ENCODE results near the gene SERP1. TPM values are rescaled to one million over a fixed set of nuclear protein-coding genes. Genes with fewer than 3 reads are reported as not detected.
A peak's percentile ranks its signal among the peaks of the same experiment; 100 is the strongest.

Gene SERP1
- total RNA-seq, 1 donor from 2014 or later, result 150 TPM

DNA sequence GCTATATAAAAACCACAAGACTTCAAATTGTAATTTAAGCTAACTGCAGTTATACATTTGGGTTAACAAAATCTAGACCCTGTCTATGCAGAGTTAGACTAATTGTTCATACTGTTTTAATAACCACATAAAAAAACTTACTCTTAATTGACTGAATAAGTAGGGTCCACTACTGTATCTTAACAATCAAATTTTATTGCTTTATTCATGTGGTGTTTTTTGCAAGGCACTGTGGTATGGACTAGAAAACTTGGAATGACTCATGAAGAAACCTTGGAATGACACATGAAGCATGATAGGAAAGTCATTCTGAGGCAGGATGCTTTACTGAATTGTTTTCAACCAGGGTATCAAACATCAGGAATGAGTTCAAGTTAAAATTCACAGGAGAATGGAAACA is 2.3 kb downstream of the SERP1 start:
- Histone ChIP-seq H3K4me3 (peak overlapping the region; percentile 84), H3K36me3 (peaks cover 27% of the 10 kb centered on the region), H3K27me3 (ENCODE audit: low read depth) (no peaks in the 10 kb centered on the region), H3K9me3 (no peaks in the 10 kb centered on the region), H3K4me1 (peaks cover 54% of the 10 kb centered on the region), H3K27ac (no peak overlapping the region)
- intact Hi-C loops (cut with DNase I), result no loop called here
- TF ChIP-seq, protein P1, sequence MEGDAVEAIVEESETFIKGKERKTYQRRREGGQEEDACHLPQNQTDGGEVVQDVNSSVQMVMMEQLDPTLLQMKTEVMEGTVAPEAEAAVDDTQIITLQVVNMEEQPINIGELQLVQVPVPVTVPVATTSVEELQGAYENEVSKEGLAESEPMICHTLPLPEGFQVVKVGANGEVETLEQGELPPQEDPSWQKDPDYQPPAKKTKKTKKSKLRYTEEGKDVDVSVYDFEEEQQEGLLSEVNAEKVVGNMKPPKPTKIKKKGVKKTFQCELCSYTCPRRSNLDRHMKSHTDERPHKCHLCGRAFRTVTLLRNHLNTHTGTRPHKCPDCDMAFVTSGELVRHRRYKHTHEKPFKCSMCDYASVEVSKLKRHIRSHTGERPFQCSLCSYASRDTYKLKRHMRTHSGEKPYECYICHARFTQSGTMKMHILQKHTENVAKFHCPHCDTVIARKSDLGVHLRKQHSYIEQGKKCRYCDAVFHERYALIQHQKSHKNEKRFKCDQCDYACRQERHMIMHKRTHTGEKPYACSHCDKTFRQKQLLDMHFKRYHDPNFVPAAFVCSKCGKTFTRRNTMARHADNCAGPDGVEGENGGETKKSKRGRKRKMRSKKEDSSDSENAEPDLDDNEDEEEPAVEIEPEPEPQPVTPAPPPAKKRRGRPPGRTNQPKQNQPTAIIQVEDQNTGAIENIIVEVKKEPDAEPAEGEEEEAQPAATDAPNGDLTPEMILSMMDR (IDR thresholded peaks at IDR 0.05), result no peak
- ATAC-seq (no peak), DNase-seq (no peak)

DNA sequence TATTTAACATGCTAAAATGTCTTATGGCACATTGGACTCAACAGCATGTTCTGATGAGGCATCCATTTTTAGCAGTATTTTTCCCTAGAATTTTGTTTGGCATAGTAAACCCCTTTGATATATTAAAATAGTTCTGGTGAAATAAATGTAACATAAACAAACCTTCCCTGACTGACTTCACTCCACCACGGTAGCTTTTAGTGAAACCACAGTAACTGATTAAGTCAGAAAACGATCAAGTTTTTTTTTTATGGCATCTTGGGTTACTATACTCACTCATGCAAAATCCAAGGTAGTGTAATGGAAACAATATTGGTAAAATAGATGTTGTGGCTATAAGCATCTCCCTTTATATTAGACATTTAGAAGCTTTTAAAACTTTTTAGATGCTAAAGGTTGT is 2.8 kb downstream of the SERP1 start:
- H3K4me1 ChIP-seq, result peaks cover 53% of the 10 kb centered on the region
- DNase-seq (no peak), ATAC-seq (no peak)
- H3K36me3 ChIP-seq, result peaks cover 27% of the 10 kb centered on the region
- TF ChIP-seq, protein P1 (IDR thresholded peaks at IDR 0.05), result no peak
- no peaks in the 10 kb centered on the region for H3K9me3 ChIP-seq
- H3K27me3 ChIP-seq (ENCODE audit: low read depth), result no peaks in the 10 kb centered on the region
- no peak overlapping the region for H3K4me3 ChIP-seq
- intact Hi-C loops (cut with DNase I), result no loop called here
- H3K27ac ChIP-seq, result no peak overlapping the region

DNA sequence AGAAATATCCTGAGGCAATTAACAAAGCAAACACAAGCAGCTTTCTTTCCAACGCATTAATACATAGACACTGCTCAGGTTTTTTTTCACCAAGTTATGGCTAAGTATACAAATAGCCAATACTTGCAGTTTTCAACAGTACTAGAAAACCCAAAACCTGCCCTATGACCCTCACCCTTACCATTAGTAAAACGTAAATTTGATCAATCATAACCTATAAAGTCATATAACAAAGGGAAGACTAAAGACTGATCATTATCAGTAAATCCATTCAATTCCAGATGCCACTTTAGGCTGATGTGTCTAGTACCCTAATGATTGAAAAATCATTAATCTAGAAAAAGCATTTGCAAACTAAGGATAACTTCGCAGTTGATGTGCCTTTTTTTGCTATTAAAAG is 3.2 kb downstream of the SERP1 start:
- peaks cover 27% of the 10 kb centered on the region for H3K36me3 ChIP-seq
- intact Hi-C loops (cut with DNase I), result no loop called here
- no peak overlapping the region for H3K4me3 ChIP-seq
- peaks cover 49% of the 10 kb centered on the region for H3K4me1 ChIP-seq
- ATAC-seq (no peak), DNase-seq (no peak)
- no peaks in the 10 kb centered on the region for H3K9me3 ChIP-seq
- TF ChIP-seq, protein P1 (IDR thresholded peaks at IDR 0.05), result no peak
- H3K27ac ChIP-seq, result no peak overlapping the region
- no peaks in the 10 kb centered on the region for H3K27me3 ChIP-seq (ENCODE audit: low read depth)

DNA sequence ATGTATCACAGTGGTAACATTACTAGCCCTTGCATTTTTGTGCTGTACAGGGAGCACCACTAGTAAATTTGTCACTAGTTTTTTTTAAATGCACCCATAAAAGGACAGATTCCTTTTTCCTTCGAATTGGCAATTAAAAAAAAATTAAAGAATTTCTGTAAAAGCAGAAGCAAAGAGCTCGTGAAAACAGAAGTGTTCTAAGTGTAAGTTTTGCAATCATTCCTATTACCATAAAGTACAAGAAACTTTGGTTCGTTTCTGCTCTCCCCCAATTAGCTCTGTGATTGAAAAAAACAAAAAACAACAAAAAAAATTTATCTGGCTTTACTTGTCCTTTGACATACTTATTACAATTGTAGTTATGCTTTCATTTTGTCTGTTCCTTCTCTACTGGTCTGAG is 5.3 kb downstream of the SERP1 start:
- Histone ChIP-seq H3K36me3 (peaks cover 27% of the 10 kb centered on the region), H3K27ac (peak overlapping the region; percentile 38), H3K9me3 (no peaks in the 10 kb centered on the region), H3K4me1 (peaks cover 39% of the 10 kb centered on the region), H3K4me3 (no peak overlapping the region), H3K27me3 (ENCODE audit: low read depth) (no peaks in the 10 kb centered on the region)
- TF ChIP-seq, protein P1 (IDR thresholded peaks at IDR 0.05), result no peak
- ATAC-seq (no peak), DNase-seq (no peak)
- intact Hi-C loops (cut with DNase I), result no loop called here

DNA sequence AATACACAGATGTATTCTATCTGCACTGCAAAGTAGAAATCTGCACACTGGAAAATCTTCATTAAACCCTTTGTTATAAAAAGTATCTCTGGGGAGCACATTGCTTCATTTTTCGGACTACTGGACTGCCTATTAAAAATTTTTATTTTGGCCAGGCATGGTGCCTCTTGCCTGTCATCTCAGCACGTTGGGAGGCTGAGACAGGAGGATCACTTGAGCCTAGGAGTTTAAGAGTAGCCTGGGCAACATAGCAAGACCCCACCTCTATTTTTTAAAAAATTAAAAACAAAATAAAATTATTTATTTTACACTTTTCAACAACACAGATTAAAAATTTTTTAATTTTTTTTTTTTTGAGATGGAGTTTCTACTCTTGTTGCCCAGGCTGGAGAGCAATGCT is 6.0 kb downstream of the SERP1 start:
- intact Hi-C loops (cut with DNase I), result no loop called here
- peaks cover 39% of the 10 kb centered on the region for H3K4me1 ChIP-seq
- H3K27me3 ChIP-seq (ENCODE audit: low read depth), result no peaks in the 10 kb centered on the region
- H3K27ac ChIP-seq, result no peak overlapping the region
- no peak for ATAC-seq
- H3K9me3 ChIP-seq, result no peaks in the 10 kb centered on the region
- no peak overlapping the region for H3K4me3 ChIP-seq
- no peak for DNase-seq
- H3K36me3 ChIP-seq, result peaks cover 27% of the 10 kb centered on the region
- TF ChIP-seq, protein P1 (IDR thresholded peaks at IDR 0.05), result no peak
